H9 (cell line): ENCODE data around the gene BNIP5. TPM values are rescaled to one million over a fixed set of nuclear protein-coding genes. Genes with fewer than 3 reads are reported as not detected.

Experiments used
- DNase-seq: peaks from one replicate; pipeline ENCODE4 v3.0.0-alpha.2; 2017
- H2AFZ ChIP-seq: one replicate; pipeline ENCODE4 v1.6.1; 2013; ENCODE audit warnings: mild to moderate bottlenecking, low read length, control low read depth, moderate library complexity
- H2AK5ac ChIP-seq: 2 replicates; pipeline ENCODE4 v1.6.1; 2013; ENCODE audit warnings: low read length, control low read depth, mixed read lengths; ENCODE audit not compliant: insufficient read length
- H2BK120ac ChIP-seq: one replicate; pipeline ENCODE4 v1.6.1; 2013; ENCODE audit warnings: low read depth, mild to moderate bottlenecking, low read length, control low read depth, inconsistent platforms; ENCODE audit not compliant: poor library complexity, severe bottlenecking
- H2BK12ac ChIP-seq: 2 replicates; pipeline ENCODE4 v1.6.1; 2013; ENCODE audit warnings: low read length, control low read depth, mixed read lengths, low read depth; ENCODE audit not compliant: insufficient read length
- H2BK15ac ChIP-seq: 2 replicates; pipeline ENCODE4 v1.6.1; 2013; ENCODE audit warnings: low read depth, low read length, control low read depth
- H2BK20ac ChIP-seq: one replicate; pipeline ENCODE4 v1.6.1; 2013; ENCODE audit warnings: low read depth, mild to moderate bottlenecking, low read length, control low read depth, inconsistent platforms; ENCODE audit not compliant: poor library complexity, severe bottlenecking
- H2BK5ac ChIP-seq: 2 replicates; pipeline ENCODE4 v1.6.1; 2013; ENCODE audit warnings: low read length, control low read depth, mixed read lengths; ENCODE audit not compliant: insufficient read length
- H3K14ac ChIP-seq: 2 replicates; pipeline ENCODE4 v1.6.1; 2013; ENCODE audit warnings: low read length, control low read depth; ENCODE audit not compliant: insufficient read depth
- H3K18ac ChIP-seq: 2 replicates; pipeline ENCODE4 v1.6.1; 2013; ENCODE audit warnings: low read depth, mild to moderate bottlenecking, mixed read lengths, low read length, control low read depth; ENCODE audit not compliant: insufficient read length
- H3K23ac ChIP-seq: 2 replicates; pipeline ENCODE4 v1.6.1; 2013; ENCODE audit warnings: low read length, control low read depth, mixed read lengths, low read depth; ENCODE audit not compliant: insufficient read length
- H3K23me2 ChIP-seq: 2 replicates; pipeline ENCODE4 v1.6.1; 2013; ENCODE audit warnings: low read depth, mild to moderate bottlenecking, mixed read lengths, low read length, control low read depth; ENCODE audit not compliant: insufficient read length, poor library complexity, severe bottlenecking
- H3K27ac ChIP-seq: 2 replicates; pipeline ENCODE4 v1.5.1; 2013; ENCODE audit warnings: low read length, control low read depth, mixed read lengths, low read depth; ENCODE audit not compliant: insufficient read length
- H3K27me3 ChIP-seq: 2 replicates; pipeline ENCODE4 v1.6.1; 2013; ENCODE audit warnings: low read length, control low read depth, inconsistent platforms; ENCODE audit not compliant: insufficient read depth
- H3K4ac ChIP-seq: 2 replicates; pipeline ENCODE4 v1.6.1; 2013; ENCODE audit warnings: low read depth, mild to moderate bottlenecking, control low read depth, inconsistent platforms, low read length, moderate library complexity
- H3K4me1 ChIP-seq: 2 replicates; pipeline ENCODE4 v1.6.1; 2013; ENCODE audit warnings: low read length, control low read depth, inconsistent platforms; ENCODE audit not compliant: insufficient read depth
- H3K4me2 ChIP-seq: 2 replicates; pipeline ENCODE4 v1.6.1; 2013; ENCODE audit warnings: low read length, control low read depth, mixed read lengths; ENCODE audit not compliant: insufficient read length, insufficient read depth
- H3K56ac ChIP-seq: 2 replicates; pipeline ENCODE4 v1.6.1; 2013; ENCODE audit warnings: low read depth, mild to moderate bottlenecking, mixed read lengths, low read length, control low read depth; ENCODE audit not compliant: insufficient read length
- H3K79me1 ChIP-seq: 2 replicates; pipeline ENCODE4 v1.6.1; 2013; ENCODE audit warnings: low read depth, mild to moderate bottlenecking, moderate library complexity, low read length, control low read depth, inconsistent platforms; ENCODE audit not compliant: insufficient read depth, poor library complexity, severe bottlenecking
- H3K79me2 ChIP-seq: 2 replicates; pipeline ENCODE4 v1.6.1; 2013; ENCODE audit warnings: low read length, control low read depth, inconsistent platforms; ENCODE audit not compliant: insufficient read depth
- H3K9ac ChIP-seq: 2 replicates; pipeline ENCODE4 v1.6.1; 2013; ENCODE audit warnings: low read length, control low read depth, mixed read lengths; ENCODE audit not compliant: insufficient read length; ENCODE audit errors: extremely low read depth
- H3K9me3 ChIP-seq: one replicate; pipeline ENCODE4 v1.6.1; 2013; ENCODE audit warnings: low read depth, low read length, inconsistent platforms; ENCODE audit not compliant: control insufficient read depth
- H3T11ph ChIP-seq: one replicate; pipeline ENCODE4 v1.6.1; 2013; ENCODE audit warnings: mild to moderate bottlenecking, low read length, control low read depth, inconsistent platforms
- H4K20me1 ChIP-seq: one replicate; pipeline ENCODE4 v1.6.1; 2013; ENCODE audit not compliant: control insufficient read depth, insufficient read length, insufficient read depth
- H4K5ac ChIP-seq: 2 replicates; pipeline ENCODE4 v1.6.1; 2013; ENCODE audit warnings: low read depth, mild to moderate bottlenecking, mixed read lengths, low read length, control low read depth; ENCODE audit not compliant: insufficient read length
- H4K8ac ChIP-seq: replicated peaks from 2 replicates; pipeline ENCODE4 v1.6.1; 2013; ENCODE audit warnings: low read length, control low read depth, mixed read lengths, low read depth; ENCODE audit not compliant: insufficient read length
- H4K91ac ChIP-seq: 2 replicates; pipeline ENCODE4 v1.6.1; 2013; ENCODE audit warnings: low read depth, mild to moderate bottlenecking, moderate library complexity, mixed read lengths, low read length, control low read depth; ENCODE audit not compliant: insufficient read length
- H3K27ac Mint-ChIP-seq, 3 experiments: 2 replicates in 2 of 3; 3 replicates in 1 of 3; pipeline ENCODE4 v1.8.0; 2020 to 2021; ENCODE audit warnings: mixed read lengths in 3 of 3, mild to moderate bottlenecking in 1 of 3, moderate library complexity in 1 of 3
- H3K27me3 Mint-ChIP-seq: 2 replicates; pipeline ENCODE4 v1.8.0; 2021; ENCODE audit warnings: low read depth, mild to moderate bottlenecking, moderate library complexity, mixed read lengths
- H3K36me3 Mint-ChIP-seq, 3 experiments: 2 replicates in 2 of 3; 3 replicates in 1 of 3; pipeline ENCODE4 v1.8.0; 2020 to 2021; ENCODE audit warnings: low read depth in 3 of 3, mixed read lengths in 3 of 3; ENCODE audit not compliant: insufficient read depth in 1 of 3
- H3K4me1 Mint-ChIP-seq, 2 experiments: 2 replicates each; pipeline ENCODE4 v1.8.0; 2020; ENCODE audit warnings: mixed read lengths in 2 of 2
- H3K4me3 Mint-ChIP-seq, 2 experiments: 2 replicates in 1 of 2; 3 replicates in 1 of 2; pipeline ENCODE4 v1.8.0; 2020 to 2021; ENCODE audit warnings: mild to moderate bottlenecking in 2 of 2, mixed read lengths in 2 of 2, moderate library complexity in 1 of 2
- H3K9me3 Mint-ChIP-seq, 2 experiments: 2 replicates in 1 of 2; 3 replicates in 1 of 2; pipeline ENCODE4 v1.8.0; 2020; ENCODE audit warnings: mild to moderate bottlenecking in 2 of 2, mixed read lengths in 2 of 2, moderate library complexity in 1 of 2
- WGBS: extraction: QIAGEN DNeasy Blood & Tissue Kit; methylation state at CpG from one replicate; pipeline ENCODE4 v1.1.7; 2013; ENCODE audit warnings: missing lambda C conversion rate, low lambda C conversion rate, mixed read lengths; ENCODE audit not compliant: insufficient read length; ENCODE audit errors: extremely low coverage; 5-methylcytosine and 5-hydroxymethylcytosine counted together
- total RNA-seq: library from RNA; stranded (reverse); gene quantifications from 2 replicates; pipeline ENCODE4 v1.2.1, GENCODE V29; 2021
- TF ChIP-seq, protein P1 (sequence below): fragments of 200-600 bp; sonication (generic); conservative IDR thresholded peaks from 3 replicates; pipeline ENCODE4 v1.8.0; 2021; ENCODE audit warnings: antibody characterized with exemption, mild to moderate bottlenecking

Gene BNIP5
- total RNA-seq, 1 experiment from 2014 or later, result not detected

DNA sequence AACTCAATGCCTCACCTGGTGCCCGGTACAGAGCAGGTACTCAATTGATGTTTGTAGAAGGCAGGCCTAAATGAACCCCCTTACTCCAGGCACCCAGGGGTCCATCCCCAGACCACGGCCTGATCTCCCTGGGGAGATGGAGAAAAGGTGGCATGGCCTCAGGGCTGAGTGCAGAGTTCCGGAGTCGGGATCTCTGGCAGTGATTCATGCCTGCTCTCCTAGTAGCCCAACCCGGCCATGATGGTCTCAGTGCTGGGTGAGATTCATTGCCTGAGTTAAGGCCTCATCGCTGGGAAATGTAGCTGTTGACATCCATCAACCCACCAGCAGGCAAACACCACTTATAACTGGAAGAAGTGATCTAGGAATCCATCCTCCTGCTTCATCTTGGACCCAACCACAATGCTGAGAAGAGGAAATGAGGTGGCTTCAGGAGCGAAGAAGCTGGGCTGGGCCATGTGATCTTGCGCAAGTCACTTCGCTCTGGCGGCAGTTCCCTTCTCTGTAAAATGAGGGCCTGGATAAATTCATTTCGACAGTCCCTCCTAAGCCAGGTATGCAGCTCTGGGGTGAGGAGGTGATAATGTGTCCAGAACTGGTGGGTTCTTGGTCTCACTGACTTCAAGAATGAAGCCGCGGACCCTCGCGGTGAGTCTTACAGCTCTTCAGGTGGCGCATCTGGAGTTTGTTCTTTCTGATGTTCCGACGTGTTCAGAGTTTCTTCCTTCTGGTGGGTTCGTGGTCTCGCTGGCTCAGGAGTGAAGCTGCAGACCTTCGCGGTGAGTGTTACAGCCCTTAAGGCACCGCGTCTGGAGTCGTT lies 26.1 kb upstream of the BNIP5 start:
- H3K4me3 Mint-ChIP-seq, result no peak overlapping the region
- DNase-seq, result no peak
- H3K4ac ChIP-seq, result no peak overlapping the region
- no peaks in the 10 kb centered on the region for H3K79me2 ChIP-seq
- H2BK20ac ChIP-seq, result no peak overlapping the region
- H3K27ac Mint-ChIP-seq, result peak overlapping the region in 1 of 3 experiments; percentile 74; a peak in 1 of 7 replicates
- H3K14ac ChIP-seq, result no peak overlapping the region
- H3K4me2 ChIP-seq, result no peak overlapping the region
- H3K27ac ChIP-seq, result no peak overlapping the region
- H4K8ac ChIP-seq, result no peak overlapping the region
- H3K23ac ChIP-seq, result no peak overlapping the region
- no CpG with 5 or more reads among the region's 25 CpGs for WGBS
- H3K23me2 ChIP-seq, result no peaks in the 10 kb centered on the region
- no peak overlapping the region for H2BK12ac ChIP-seq
- H2BK120ac ChIP-seq, result no peak overlapping the region
- no peaks in the 10 kb centered on the region for H3K4me1 Mint-ChIP-seq
- no peaks in the 10 kb centered on the region for H4K20me1 ChIP-seq
- 0 out of 2 replicates have a peak, but pooled peaks cover 1% of the 10 kb centered on the region for H3K4me1 ChIP-seq
- no peak overlapping the region for H4K91ac ChIP-seq
- H3K27me3 ChIP-seq, result no peaks in the 10 kb centered on the region
- no peak overlapping the region for H2AFZ ChIP-seq
- H3K9me3 ChIP-seq, result no peaks in the 10 kb centered on the region
- no peaks in the 10 kb centered on the region for H3K36me3 Mint-ChIP-seq
- H3K79me1 ChIP-seq, result no peaks in the 10 kb centered on the region
- H2BK5ac ChIP-seq, result no peak overlapping the region
- no peak overlapping the region for H2BK15ac ChIP-seq
- H3K9me3 Mint-ChIP-seq, result no peaks in the 10 kb centered on the region
- H3K9ac ChIP-seq, result no peak overlapping the region
- TF ChIP-seq, protein P1, sequence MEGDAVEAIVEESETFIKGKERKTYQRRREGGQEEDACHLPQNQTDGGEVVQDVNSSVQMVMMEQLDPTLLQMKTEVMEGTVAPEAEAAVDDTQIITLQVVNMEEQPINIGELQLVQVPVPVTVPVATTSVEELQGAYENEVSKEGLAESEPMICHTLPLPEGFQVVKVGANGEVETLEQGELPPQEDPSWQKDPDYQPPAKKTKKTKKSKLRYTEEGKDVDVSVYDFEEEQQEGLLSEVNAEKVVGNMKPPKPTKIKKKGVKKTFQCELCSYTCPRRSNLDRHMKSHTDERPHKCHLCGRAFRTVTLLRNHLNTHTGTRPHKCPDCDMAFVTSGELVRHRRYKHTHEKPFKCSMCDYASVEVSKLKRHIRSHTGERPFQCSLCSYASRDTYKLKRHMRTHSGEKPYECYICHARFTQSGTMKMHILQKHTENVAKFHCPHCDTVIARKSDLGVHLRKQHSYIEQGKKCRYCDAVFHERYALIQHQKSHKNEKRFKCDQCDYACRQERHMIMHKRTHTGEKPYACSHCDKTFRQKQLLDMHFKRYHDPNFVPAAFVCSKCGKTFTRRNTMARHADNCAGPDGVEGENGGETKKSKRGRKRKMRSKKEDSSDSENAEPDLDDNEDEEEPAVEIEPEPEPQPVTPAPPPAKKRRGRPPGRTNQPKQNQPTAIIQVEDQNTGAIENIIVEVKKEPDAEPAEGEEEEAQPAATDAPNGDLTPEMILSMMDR, result no peak
- H3T11ph ChIP-seq, result no peak overlapping the region
- H4K5ac ChIP-seq, result no peak overlapping the region
- H3K18ac ChIP-seq, result no peak overlapping the region
- peaks cover 2% of the 10 kb centered on the region for H3K27me3 Mint-ChIP-seq
- H2AK5ac ChIP-seq, result no peak overlapping the region
- no peak overlapping the region for H3K56ac ChIP-seq
